Bronchial epithelial cell (primary cell): ENCODE data around the gene TMED9. TPM values are rescaled to one million over a fixed set of nuclear protein-coding genes. Genes with fewer than 3 reads are reported as not detected.

Experiments used
- DNase-seq: peaks from one replicate; pipeline ENCODE4 v3.0.0-alpha.2; 2010; ENCODE audit warnings: low read depth
- FAIRE-seq: peaks from 2 replicates; lab custom pipeline; 2011; peaks lifted over from hg19 to GRCh38; lab: Jason Lieb, UNC
- H3K27me3 ChIP-seq: 2 replicates; pipeline ENCODE4 v1.5.1; 2011; ENCODE audit warnings: low read length; ENCODE audit not compliant: control insufficient read depth, insufficient read depth
- H3K36me3 ChIP-seq: 2 replicates; pipeline ENCODE4 v1.5.1; 2011; ENCODE audit warnings: low read length; ENCODE audit not compliant: control insufficient read depth, insufficient read depth
- H3K4me3 ChIP-seq: 2 replicates; pipeline ENCODE4 v1.5.1; 2011; ENCODE audit warnings: mild to moderate bottlenecking, low read depth, low read length, control low read depth
- CTCF ChIP-seq: IDR thresholded peaks from 2 replicates; pipeline ENCODE4 v1.5.1; 2011; ENCODE audit warnings: mild to moderate bottlenecking, moderate library complexity, low read length, control low read depth, inconsistent platforms; ENCODE audit not compliant: insufficient read depth, severe bottlenecking
- total RNA-seq: library from RNA; depleted of rRNA; stranded (reverse); fragments of >200 nt; gene quantifications from 2 replicates; pipeline ENCODE4 v1.2.1, GENCODE V29; 2014

TMED9 gene
- total RNA-seq, 1 donor from 2014 or later: 184 TPM

GRCh38 chr5:177568326-177568725 lies 23.7 kb upstream of the TMED9 start:
- FAIRE-seq: no peak
- TF ChIP-seq CTCF: no peak
- H3K4me3 ChIP-seq: no peak overlapping the region
- no peaks in the 10 kb centered on the region for H3K27me3 ChIP-seq
- no peaks in the 10 kb centered on the region for H3K36me3 ChIP-seq
- DNase-seq: no peak

GRCh38 chr5:177569894-177570293 lies 22.1 kb upstream of the TMED9 start:
- Histone ChIP-seq H3K4me3 (no peak overlapping the region), H3K27me3 (no peaks in the 10 kb centered on the region), H3K36me3 (no peaks in the 10 kb centered on the region)
- TF ChIP-seq CTCF: no peak
- FAIRE-seq: no peak
- no peak for DNase-seq

GRCh38 chr5:177575488-177575887 lies 16.5 kb upstream of the TMED9 start:
- no peak for FAIRE-seq
- no peaks in the 10 kb centered on the region for H3K27me3 ChIP-seq
- peak; percentile 36 for DNase-seq
- no peak for TF ChIP-seq CTCF
- no peaks in the 10 kb centered on the region for H3K36me3 ChIP-seq
- H3K4me3 ChIP-seq: no peak overlapping the region

- no peaks in the 10 kb centered on the region for H3K36me3 ChIP-seq
- H3K4me3 ChIP-seq: no peak overlapping the region
- H3K27me3 ChIP-seq: no peaks in the 10 kb centered on the region
- FAIRE-seq (no peak), DNase-seq (peak; percentile 64)
- peak; percentile 14 for TF ChIP-seq CTCF
Measured at GRCh38 chr5:177576169-177576568, 15.8 kb upstream of the TMED9 start.

GRCh38 chr5:177578316-177578715 lies 13.7 kb upstream of the TMED9 start:
- H3K36me3 ChIP-seq: no peaks in the 10 kb centered on the region

More at GRCh38 chr5:177578316-177578715, 13.7 kb upstream of the TMED9 start:
- no peak for TF ChIP-seq CTCF
- DNase-seq: no peak
- no peak overlapping the region for H3K4me3 ChIP-seq
- no peak for FAIRE-seq
- H3K27me3 ChIP-seq: no peaks in the 10 kb centered on the region
